HCT116 (cell line): Measurements from ENCODE around the gene MYCN. TPM values are rescaled to one million over a fixed set of nuclear protein-coding genes. Genes with fewer than 3 reads are reported as not detected.

Experiments
- ATAC-seq: fragments of 200-7000 bp; cut with Tn5 transposase; 2 replicates; pipeline ENCODE4 v1.9.1; 2020; ENCODE audit warnings: mild to moderate bottlenecking, moderate library complexity
- BruUV-seq: library from RNA; stranded (reverse); fragments of 400-500 nt; replicated peaks from 2 replicates; lab custom pipeline; 2021; lab: Mats Ljungman, UMichigan
- CTCF ChIA-PET: fragments of 300-600 bp; sonication (Branson Sonifier 250); formaldehyde crosslinking; loops from one replicate; lab custom pipeline; 2021; ENCODE audit warnings: antibody characterized with exemption; lab: Charles Lee
- POLR2A ChIA-PET: fragments of 300-600, 350-600 bp; sonication (Branson Sonifier 250); formaldehyde crosslinking; loops from one replicate; lab custom pipeline; 2021; ENCODE audit warnings: antibody characterized with exemption; lab: Charles Lee
- RAD21 ChIA-PET, 2 experiments: fragments of 300-600 bp; sonication (Branson Sonifier 250); formaldehyde crosslinking; loops; one replicate each; lab custom pipeline; 2023; ENCODE audit warnings: low total read pairs in 2 of 2; ENCODE audit not compliant: uncharacterized antibody in 2 of 2, unreplicated experiment in 2 of 2, low non-redundant PET in 1 of 2; lab: Charles Lee
- DNase-seq: peaks from one replicate; pipeline ENCODE4 v3.0.0-alpha.2; 2010; ENCODE audit warnings: low read depth, low spot score
- H2AFZ ChIP-seq: fragments of 200-600 bp; shearing (Covaris generic), sonication (generic); 2 replicates; pipeline ENCODE4 v1.6.1; 2017; ENCODE audit warnings: low read depth, mixed run types, mixed read lengths, antibody characterized with exemption, low read length; ENCODE audit not compliant: poor library complexity, severe bottlenecking
- H3K27ac ChIP-seq: 2 replicates; pipeline ENCODE4 v1.5.1; 2012; ENCODE audit warnings: low read depth, low read length
- H3K27me3 ChIP-seq: fragments of 200-600 bp; sonication (generic); 2 replicates; pipeline ENCODE4 v1.6.1; 2016; ENCODE audit warnings: mixed run types, low read length, mixed read lengths; ENCODE audit not compliant: insufficient read depth
- H3K36me3 ChIP-seq, 2 experiments: fragments of 200-500 bp in 1 of 2; fragments of 200-600 bp in 1 of 2; sonication (Bioruptor generic) in 1 of 2; sonication (generic) in 1 of 2; 2 replicates each; pipeline versions ENCODE4 v1.5.1 to v1.6.1; 2014 to 2016; ENCODE audit warnings: low read length in 2 of 2, inconsistent platforms in 1 of 2, mixed read lengths in 1 of 2, mixed run types in 1 of 2; ENCODE audit not compliant: insufficient read depth in 2 of 2, control insufficient read depth in 1 of 2
- H3K4me1 ChIP-seq, 2 experiments: fragments of 200-600 bp in 1 of 2; sonication (generic) in 1 of 2; 2 replicates each; pipeline versions ENCODE4 v1.5.1 to v1.6.1; 2012 to 2017; ENCODE audit warnings: low read length in 2 of 2, inconsistent platforms in 1 of 2, mild to moderate bottlenecking in 1 of 2, mixed read lengths in 1 of 2, mixed run types in 1 of 2, moderate library complexity in 1 of 2; ENCODE audit not compliant: insufficient read depth in 2 of 2, control insufficient read depth in 1 of 2
- H3K4me2 ChIP-seq: fragments of 200-600 bp; sonication (generic); 2 replicates; pipeline ENCODE4 v1.6.1; 2017; ENCODE audit warnings: mixed run types, low read length, mixed read lengths
- H3K4me3 ChIP-seq, 2 experiments: fragments of 200-600 bp in 1 of 2; sonication (generic) in 1 of 2; replicated peaks in 1 of 2; 2 replicates each; pipeline ENCODE4 v1.5.1; 2011 to 2016; ENCODE audit warnings: low read length in 2 of 2, control low read depth in 1 of 2, low read depth in 1 of 2, mild to moderate bottlenecking in 1 of 2, mixed read lengths in 1 of 2, mixed run types in 1 of 2
- H3K79me2 ChIP-seq: fragments of 200-600 bp; sonication (generic); 2 replicates; pipeline ENCODE4 v1.6.1; 2017; ENCODE audit warnings: mild to moderate bottlenecking, mixed run types, low read length, moderate library complexity, mixed read lengths; ENCODE audit not compliant: insufficient read depth
- H3K9ac ChIP-seq: fragments of 200-600 bp; sonication (generic); 2 replicates; pipeline ENCODE4 v1.6.1; 2016; ENCODE audit warnings: low read length, mixed read lengths
- H3K9me2 ChIP-seq: fragments of 200-600 bp; sonication (generic), shearing (Covaris generic); 2 replicates; pipeline ENCODE4 v1.6.1; 2017; ENCODE audit warnings: mixed run types, mild to moderate bottlenecking, moderate library complexity; ENCODE audit not compliant: insufficient read depth
- H3K9me3 ChIP-seq, 2 experiments: fragments of 200-500 bp in 1 of 2; fragments of 200-600 bp in 1 of 2; sonication (Bioruptor generic) in 1 of 2; sonication (generic) in 1 of 2; 2 replicates each; pipeline ENCODE4 v1.6.1; 2014 to 2017; ENCODE audit warnings: low read length in 2 of 2, mixed read lengths in 2 of 2, inconsistent platforms in 1 of 2, low read depth in 1 of 2, mild to moderate bottlenecking in 1 of 2, mixed run types in 1 of 2, moderate library complexity in 1 of 2; ENCODE audit not compliant: control insufficient read depth in 1 of 2, insufficient read depth in 1 of 2
- H4K20me1 ChIP-seq: fragments of 200-600 bp; sonication (generic), shearing (Covaris generic); 2 replicates; pipeline ENCODE4 v1.6.1; 2017; ENCODE audit warnings: mixed run types, mild to moderate bottlenecking, moderate library complexity; ENCODE audit not compliant: insufficient read depth
- CBX3 ChIP-seq: IDR thresholded peaks from 2 replicates; pipeline ENCODE4 v1.6.1; 2012; ENCODE audit warnings: low read depth
- CEBPB ChIP-seq: IDR thresholded peaks from 2 replicates; pipeline ENCODE4 v1.6.1; 2012; ENCODE audit warnings: low read depth
- EGR1 ChIP-seq: IDR thresholded peaks from 2 replicates; pipeline ENCODE4 v1.6.1; 2012; ENCODE audit warnings: low read depth
- ELF1 ChIP-seq: IDR thresholded peaks from 2 replicates; pipeline ENCODE4 v1.6.1; 2012; ENCODE audit warnings: low read depth, borderline replicate concordance
- FOSL1 ChIP-seq: IDR thresholded peaks from 2 replicates; pipeline ENCODE4 v1.6.1; 2012; ENCODE audit warnings: low read depth
- POLR2AphosphoS5 ChIP-seq: IDR thresholded peaks from 2 replicates; pipeline ENCODE4 v1.6.1; 2011; ENCODE audit warnings: mild to moderate bottlenecking, low read depth, low read length, moderate library complexity
- RAD21 ChIP-seq: IDR thresholded peaks from 2 replicates; pipeline ENCODE4 v1.6.1; 2012; ENCODE audit warnings: low read depth, mild to moderate bottlenecking
- SIN3A ChIP-seq: IDR thresholded peaks from 2 replicates; pipeline ENCODE4 v1.6.1; 2012; ENCODE audit warnings: low read depth
- SP1 ChIP-seq: IDR thresholded peaks from 2 replicates; pipeline ENCODE4 v1.6.1; 2012; ENCODE audit warnings: low read depth
- SRF ChIP-seq: IDR thresholded peaks from 2 replicates; pipeline ENCODE4 v1.6.1; 2012; ENCODE audit warnings: low read depth
- TCF7L2 ChIP-seq: IDR thresholded peaks from 2 replicates; pipeline ENCODE4 v1.7.0; 2011; ENCODE audit warnings: borderline replicate concordance, inconsistent platforms; ENCODE audit not compliant: insufficient read depth, insufficient read length; ENCODE audit errors: extremely low read depth
- ZFX ChIP-seq: fragments of 450-650 bp; IDR thresholded peaks from 2 replicates; pipeline ENCODE4 v1.6.1; 2017
- intact Hi-C: fragments of 100-400 bp; cut with micrococcal nuclease; formaldehyde crosslinking; loops from 2 replicates; pipeline ENCODE4 v1.10.0; 2022
- total RNA-seq: library from RNA; stranded (reverse); gene quantifications from one replicate; pipeline ENCODE4 v1.2.1, GENCODE V29; 2021; ENCODE audit not compliant: unreplicated experiment
- TF ChIP-seq, protein P1 (sequence below): IDR thresholded peaks from 2 replicates; pipeline ENCODE4 v1.6.1; 2012; ENCODE audit warnings: low read depth

The MYCN gene
- total RNA-seq, 1 experiment from 2014 or later: not detected

DNA sequence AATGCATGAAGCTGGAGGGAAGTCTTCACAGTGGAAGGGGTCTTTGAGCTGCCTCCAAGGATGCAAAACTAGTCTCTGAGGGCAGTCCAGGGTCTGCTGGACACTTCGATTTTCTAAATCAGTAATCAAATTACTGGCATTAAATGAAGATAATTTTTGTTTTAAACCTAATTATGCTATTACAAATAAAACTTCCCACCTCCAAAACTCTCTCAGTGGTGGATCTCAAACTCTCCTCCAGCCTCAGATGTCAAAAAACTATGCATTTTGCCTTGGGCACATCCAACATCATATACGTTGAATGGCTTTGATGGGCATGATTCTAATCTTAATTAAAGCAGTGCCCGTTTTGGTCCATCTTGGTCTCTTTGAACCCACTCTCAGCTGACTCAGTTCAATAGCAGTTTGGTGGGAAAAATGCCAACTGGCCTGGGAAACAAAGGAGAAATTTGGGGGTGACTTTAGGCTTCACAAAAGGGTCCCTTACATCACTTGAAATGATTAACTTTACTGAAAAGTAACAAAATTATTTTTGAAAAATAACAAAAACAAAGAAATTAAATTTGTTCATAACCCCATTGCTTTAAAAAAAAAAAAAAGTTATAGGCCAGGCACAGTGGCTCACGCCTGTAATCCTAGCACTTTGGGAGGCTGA, 5.9 kb upstream of the MYCN start:
- no peak for ATAC-seq
- Histone ChIP-seq H3K36me3 (no peaks in the 10 kb centered on the region), H3K27ac (no peak overlapping the region), H3K9me3 (no peaks in the 10 kb centered on the region), H3K4me1 (peaks cover 2 to 8% of the 10 kb centered on the region in 2 experiments; a peak in 3 of 4 replicates), H3K79me2 (no peaks in the 10 kb centered on the region), H2AFZ (no peak overlapping the region), H3K9ac (no peak overlapping the region), H3K27me3 (peaks cover 12% of the 10 kb centered on the region; the same call in 1 of the 2 replicates), H4K20me1 (no peaks in the 10 kb centered on the region), H3K4me2 (no peak overlapping the region), H3K9me2 (no peaks in the 10 kb centered on the region), H3K4me3 (no peak overlapping the region)
- ChIA-PET RAD21 (no interaction called here), POLR2A (no interaction called here), CTCF (no interaction called here)
- no TSS peak for BruUV-seq
- intact Hi-C loops: loop anchor here (10.0 kb wide), 1 partner anchor 830 kb away; no protein-coding TSS in a partner anchor
- DNase-seq: no peak
- TF ChIP-seq, protein P1, sequence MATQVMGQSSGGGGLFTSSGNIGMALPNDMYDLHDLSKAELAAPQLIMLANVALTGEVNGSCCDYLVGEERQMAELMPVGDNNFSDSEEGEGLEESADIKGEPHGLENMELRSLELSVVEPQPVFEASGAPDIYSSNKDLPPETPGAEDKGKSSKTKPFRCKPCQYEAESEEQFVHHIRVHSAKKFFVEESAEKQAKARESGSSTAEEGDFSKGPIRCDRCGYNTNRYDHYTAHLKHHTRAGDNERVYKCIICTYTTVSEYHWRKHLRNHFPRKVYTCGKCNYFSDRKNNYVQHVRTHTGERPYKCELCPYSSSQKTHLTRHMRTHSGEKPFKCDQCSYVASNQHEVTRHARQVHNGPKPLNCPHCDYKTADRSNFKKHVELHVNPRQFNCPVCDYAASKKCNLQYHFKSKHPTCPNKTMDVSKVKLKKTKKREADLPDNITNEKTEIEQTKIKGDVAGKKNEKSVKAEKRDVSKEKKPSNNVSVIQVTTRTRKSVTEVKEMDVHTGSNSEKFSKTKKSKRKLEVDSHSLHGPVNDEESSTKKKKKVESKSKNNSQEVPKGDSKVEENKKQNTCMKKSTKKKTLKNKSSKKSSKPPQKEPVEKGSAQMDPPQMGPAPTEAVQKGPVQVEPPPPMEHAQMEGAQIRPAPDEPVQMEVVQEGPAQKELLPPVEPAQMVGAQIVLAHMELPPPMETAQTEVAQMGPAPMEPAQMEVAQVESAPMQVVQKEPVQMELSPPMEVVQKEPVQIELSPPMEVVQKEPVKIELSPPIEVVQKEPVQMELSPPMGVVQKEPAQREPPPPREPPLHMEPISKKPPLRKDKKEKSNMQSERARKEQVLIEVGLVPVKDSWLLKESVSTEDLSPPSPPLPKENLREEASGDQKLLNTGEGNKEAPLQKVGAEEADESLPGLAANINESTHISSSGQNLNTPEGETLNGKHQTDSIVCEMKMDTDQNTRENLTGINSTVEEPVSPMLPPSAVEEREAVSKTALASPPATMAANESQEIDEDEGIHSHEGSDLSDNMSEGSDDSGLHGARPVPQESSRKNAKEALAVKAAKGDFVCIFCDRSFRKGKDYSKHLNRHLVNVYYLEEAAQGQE: no peak
- TF ChIP-seq SP1: no peak
- no peak for TF ChIP-seq RAD21
- TF ChIP-seq FOSL1: no peak
- no peak for TF ChIP-seq CBX3
- TF ChIP-seq TCF7L2: no peak
- no peak for TF ChIP-seq SIN3A
- TF ChIP-seq CEBPB: no peak
- no peak for TF ChIP-seq SRF
- no peak for TF ChIP-seq EGR1
- TF ChIP-seq POLR2AphosphoS5: no peak
- TF ChIP-seq ZFX: no peak
- no peak for TF ChIP-seq ELF1
